ENCODE data around the gene MRPS10. TPM values are rescaled to one million over a fixed set of nuclear protein-coding genes. Genes with fewer than 3 reads are reported as not detected.

Gene MRPS10
- total and polyA plus RNA-seq, 2 donors, result 27.6 to 28.2 TPM

DNA sequence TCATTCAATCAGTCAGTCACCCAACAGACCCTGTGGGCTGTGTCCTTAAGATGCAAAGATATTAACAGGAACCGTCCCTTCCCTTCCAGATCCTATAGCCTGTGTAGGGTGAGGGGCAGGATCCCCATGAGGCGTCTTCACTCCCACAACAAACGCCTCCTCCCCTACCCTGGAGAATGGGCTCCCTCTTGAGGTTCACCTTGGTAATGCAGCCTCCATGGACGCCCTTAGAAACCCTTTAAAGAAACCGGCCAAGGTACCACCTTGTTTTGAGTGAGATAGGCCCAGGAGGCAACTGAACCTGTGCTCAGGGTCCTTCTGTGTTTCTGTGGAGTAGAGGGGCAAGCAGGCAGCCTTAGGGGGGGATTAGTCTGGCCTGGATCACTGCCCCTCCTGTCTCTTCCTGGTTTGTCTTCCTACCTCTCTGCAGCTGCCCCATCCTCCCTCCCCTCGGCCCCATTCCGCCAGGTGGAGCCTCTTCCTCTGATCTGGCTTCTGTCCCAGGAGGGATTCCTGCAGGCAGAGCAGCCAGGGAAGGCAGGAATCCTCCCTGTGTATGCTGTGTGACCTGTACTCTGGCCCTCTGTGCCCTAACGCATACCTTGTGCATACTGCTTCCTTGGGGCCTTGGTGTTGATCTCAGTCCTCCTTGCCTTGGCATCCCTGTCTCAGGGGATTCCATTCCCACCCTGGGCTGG is 51.1 kb downstream of the MRPS10 start:
- Histone ChIP-seq H3K4me1 (ENCODE audit: control insufficient read depth in 2 of 2, insufficient read depth in 2 of 2, low read length in 2 of 2) (peaks cover 0 to 5% of the 10 kb centered on the region in 2 donors), H3K27me3 (ENCODE audit: control insufficient read depth in 2 of 2, insufficient read depth in 1 of 2, low read length in 1 of 2) (peaks cover 0 to 5% of the 10 kb centered on the region in 2 donors), H3K4me3 (ENCODE audit: low read length in 2 of 2) (no peak overlapping the region), H3K27ac (ENCODE audit: low read depth in 1 of 2, low read length in 1 of 2) (no peak overlapping the region), H3K36me3 (ENCODE audit: control insufficient read depth in 2 of 2, insufficient read depth in 2 of 2, low read length in 1 of 2) (no peaks in the 10 kb centered on the region), H3K9me3 (ENCODE audit: control insufficient read depth in 2 of 2, insufficient read depth in 1 of 2, low read length in 1 of 2) (no peaks in the 10 kb centered on the region)
- 34% methylated on average over 8 of the region's 8 CpGs for whole genome bisulfite sequencing
- DNase-seq (ENCODE audit: low read depth in 6 of 9, low spot score in 9 of 9), result peak; percentile 55 to 88 (median 76)

DNA sequence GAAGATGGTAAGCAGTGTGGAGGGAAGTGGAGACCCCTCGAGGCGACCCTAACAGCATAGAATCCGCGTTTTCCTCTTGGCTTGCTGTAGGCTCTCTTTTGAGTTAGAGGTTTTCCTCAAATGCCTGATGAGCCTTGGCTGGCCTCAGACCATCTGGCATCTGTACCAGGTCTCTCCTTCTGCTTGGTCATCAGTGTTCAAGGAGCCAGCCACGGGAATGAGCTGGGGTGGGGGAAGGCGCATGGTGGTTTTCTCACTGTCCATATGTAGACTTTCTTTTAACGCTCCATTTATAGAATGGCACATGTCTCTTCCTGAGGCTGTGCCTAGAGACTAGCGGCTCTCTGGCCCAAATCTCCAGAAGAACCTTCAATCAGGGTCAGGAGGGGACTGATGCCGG is 52.6 kb downstream of the MRPS10 start:
- Histone ChIP-seq H3K27me3 (ENCODE audit: control insufficient read depth in 2 of 2, insufficient read depth in 1 of 2, low read length in 1 of 2) (peaks cover 0 to 5% of the 10 kb centered on the region in 2 donors), H3K4me1 (ENCODE audit: control insufficient read depth in 2 of 2, insufficient read depth in 2 of 2, low read length in 2 of 2) (peaks cover 0 to 5% of the 10 kb centered on the region in 2 donors), H3K9me3 (ENCODE audit: control insufficient read depth in 2 of 2, insufficient read depth in 1 of 2, low read length in 1 of 2) (no peaks in the 10 kb centered on the region), H3K27ac (ENCODE audit: low read depth in 1 of 2, low read length in 1 of 2) (no peak overlapping the region), H3K4me3 (ENCODE audit: low read length in 2 of 2) (no peak overlapping the region), H3K36me3 (ENCODE audit: control insufficient read depth in 2 of 2, insufficient read depth in 2 of 2, low read length in 1 of 2) (no peaks in the 10 kb centered on the region)
- WGBS, result 92% methylated on average over 9 of the region's 9 CpGs
- DNase-seq (ENCODE audit: low read depth in 6 of 9, low spot score in 9 of 9), result no peak

DNA sequence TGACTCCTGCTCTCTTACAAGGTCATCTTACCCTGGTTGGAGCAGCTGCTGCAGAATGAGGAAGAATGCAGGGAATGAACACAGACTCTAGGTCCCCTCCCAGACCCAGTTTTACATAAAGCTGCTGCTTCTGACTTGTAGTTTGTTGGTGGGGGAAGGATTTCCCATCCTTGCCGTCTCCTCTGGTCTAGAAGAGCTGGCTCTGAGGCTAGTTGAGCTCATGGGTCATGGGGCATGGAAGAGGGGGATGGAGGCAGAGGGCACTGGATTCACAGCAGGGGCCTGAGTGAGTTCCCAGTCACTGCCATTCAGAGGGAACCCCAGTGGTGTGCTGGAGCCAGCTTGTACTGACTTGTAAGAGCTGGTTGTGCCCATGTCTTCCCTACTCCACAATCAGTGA is 53.7 kb downstream of the MRPS10 start:
- Histone ChIP-seq H3K9me3 (ENCODE audit: control insufficient read depth in 2 of 2, insufficient read depth in 1 of 2, low read length in 1 of 2) (no peaks in the 10 kb centered on the region), H3K4me3 (ENCODE audit: low read length in 2 of 2) (no peak overlapping the region), H3K27me3 (ENCODE audit: control insufficient read depth in 2 of 2, insufficient read depth in 1 of 2, low read length in 1 of 2) (peaks cover 0 to 3% of the 10 kb centered on the region in 2 donors), H3K36me3 (ENCODE audit: control insufficient read depth in 2 of 2, insufficient read depth in 2 of 2, low read length in 1 of 2) (no peaks in the 10 kb centered on the region), H3K4me1 (ENCODE audit: control insufficient read depth in 2 of 2, insufficient read depth in 2 of 2, low read length in 2 of 2) (peaks cover 0 to 5% of the 10 kb centered on the region in 2 donors), H3K27ac (ENCODE audit: low read depth in 1 of 2, low read length in 1 of 2) (no peak overlapping the region)
- DNase-seq (ENCODE audit: low read depth in 6 of 9, low spot score in 9 of 9), result no peak
- 90% methylated on average over 1 of the region's 1 CpG for WGBS

DNA sequence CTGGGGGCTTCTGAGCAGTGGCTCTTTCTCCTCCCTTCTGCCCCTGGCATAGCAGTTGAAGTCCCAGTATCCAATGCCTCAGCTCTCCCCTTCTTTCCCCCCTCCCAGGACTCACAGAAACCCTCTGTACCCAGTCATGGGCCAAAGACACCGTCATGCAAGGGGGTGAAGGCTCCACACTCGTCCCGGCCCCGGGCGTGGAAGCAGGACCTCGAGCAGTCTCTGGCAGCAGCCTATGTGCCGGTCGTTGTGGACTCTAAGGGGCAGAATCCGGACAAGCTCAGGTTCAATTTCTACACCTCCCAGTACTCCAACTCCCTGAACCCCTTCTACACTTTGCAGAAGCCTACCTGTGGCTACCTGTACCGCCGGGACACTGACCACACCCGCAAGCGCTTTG is 54.8 kb downstream of the MRPS10 start:
- 98% methylated on average over 13 of the region's 13 CpGs for WGBS
- H3K4me1 ChIP-seq (ENCODE audit: control insufficient read depth in 2 of 2, insufficient read depth in 2 of 2, low read length in 2 of 2), result peaks cover 0 to 5% of the 10 kb centered on the region in 2 donors
- no peaks in the 10 kb centered on the region for H3K27me3 ChIP-seq (ENCODE audit: control insufficient read depth in 2 of 2, insufficient read depth in 1 of 2, low read length in 1 of 2)
- H3K9me3 ChIP-seq (ENCODE audit: control insufficient read depth in 2 of 2, insufficient read depth in 1 of 2, low read length in 1 of 2), result no peaks in the 10 kb centered on the region
- H3K4me3 ChIP-seq (ENCODE audit: low read length in 2 of 2), result no peak overlapping the region
- DNase-seq (ENCODE audit: low read depth in 6 of 9, low spot score in 9 of 9), result no peak
- no peak overlapping the region for H3K27ac ChIP-seq (ENCODE audit: low read depth in 1 of 2, low read length in 1 of 2)
- no peaks in the 10 kb centered on the region for H3K36me3 ChIP-seq (ENCODE audit: control insufficient read depth in 2 of 2, insufficient read depth in 2 of 2, low read length in 1 of 2)

DNA sequence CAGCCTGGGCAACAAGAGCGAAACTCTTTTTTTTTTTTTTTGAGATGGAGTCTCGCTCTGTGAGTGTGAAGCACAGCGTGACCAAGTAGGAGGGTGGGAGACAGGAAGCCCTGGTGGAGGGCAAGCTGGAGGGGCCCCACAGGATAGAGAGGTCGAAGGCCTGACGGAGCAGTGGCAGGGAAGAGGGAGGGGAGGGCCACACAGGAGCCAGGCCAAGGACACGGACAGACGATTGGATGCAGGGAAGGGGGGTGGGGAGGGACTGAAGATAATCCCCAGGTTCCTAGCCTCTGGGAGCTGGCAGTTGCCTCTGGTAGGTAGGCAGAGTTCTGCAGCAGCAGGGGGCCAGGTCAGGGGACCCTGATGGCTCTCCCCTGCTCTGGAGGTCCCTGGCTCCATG is 55.3 kb downstream of the MRPS10 start:
- H3K27me3 ChIP-seq (ENCODE audit: control insufficient read depth in 2 of 2, insufficient read depth in 1 of 2, low read length in 1 of 2), result no peaks in the 10 kb centered on the region
- DNase-seq (ENCODE audit: low read depth in 6 of 9, low spot score in 9 of 9), result no peak
- H3K36me3 ChIP-seq (ENCODE audit: control insufficient read depth in 2 of 2, insufficient read depth in 2 of 2, low read length in 1 of 2), result no peaks in the 10 kb centered on the region
- WGBS, result 61% methylated on average over 7 of the region's 7 CpGs
- H3K4me1 ChIP-seq (ENCODE audit: control insufficient read depth in 2 of 2, insufficient read depth in 2 of 2, low read length in 2 of 2), result peaks cover 0 to 5% of the 10 kb centered on the region in 2 donors
- H3K4me3 ChIP-seq (ENCODE audit: low read length in 2 of 2), result no peak overlapping the region
- no peaks in the 10 kb centered on the region for H3K9me3 ChIP-seq (ENCODE audit: control insufficient read depth in 2 of 2, insufficient read depth in 1 of 2, low read length in 1 of 2)
- H3K27ac ChIP-seq (ENCODE audit: low read depth in 1 of 2, low read length in 1 of 2), result no peak overlapping the region

DNA sequence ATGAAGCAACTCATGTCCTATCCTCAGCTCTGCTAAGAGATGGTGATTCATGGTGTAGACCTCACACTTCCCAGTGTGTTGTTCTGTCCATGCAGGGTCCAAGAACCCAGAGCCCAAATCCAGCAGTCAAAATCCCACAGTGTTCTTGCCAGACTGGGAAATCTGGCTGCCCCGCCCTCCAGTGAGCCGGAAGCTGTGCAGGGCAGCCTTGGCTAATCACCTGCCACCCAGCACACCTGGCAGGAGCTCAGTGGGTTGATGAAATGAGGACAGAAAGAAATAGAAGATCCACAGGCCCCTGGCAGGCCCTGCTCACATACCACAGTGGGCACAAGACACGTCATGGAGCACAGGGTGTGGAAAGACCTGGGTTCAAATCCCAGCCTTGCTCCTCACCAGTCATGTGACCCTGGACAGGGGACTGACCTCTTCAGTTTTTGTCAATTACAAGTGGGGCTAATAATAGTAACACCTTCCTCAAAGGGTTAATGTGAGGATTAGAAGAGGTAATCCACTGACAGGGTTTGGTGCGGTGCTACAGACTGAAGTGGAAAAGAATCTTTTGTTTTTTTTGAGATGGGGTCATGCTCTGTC is 58.1 kb downstream of the MRPS10 start:
- no peaks in the 10 kb centered on the region for H3K9me3 ChIP-seq (ENCODE audit: control insufficient read depth in 2 of 2, insufficient read depth in 1 of 2, low read length in 1 of 2)
- H3K4me1 ChIP-seq (ENCODE audit: control insufficient read depth in 2 of 2, insufficient read depth in 2 of 2, low read length in 2 of 2), result peaks cover 0 to 5% of the 10 kb centered on the region in 2 donors
- DNase-seq (ENCODE audit: low read depth in 6 of 9, low spot score in 9 of 9), result no peak
- no peaks in the 10 kb centered on the region for H3K36me3 ChIP-seq (ENCODE audit: control insufficient read depth in 2 of 2, insufficient read depth in 2 of 2, low read length in 1 of 2)
- 97% methylated on average over 4 of the region's 4 CpGs for WGBS
- no peaks in the 10 kb centered on the region for H3K27me3 ChIP-seq (ENCODE audit: control insufficient read depth in 2 of 2, insufficient read depth in 1 of 2, low read length in 1 of 2)
- no peak overlapping the region for H3K27ac ChIP-seq (ENCODE audit: low read depth in 1 of 2, low read length in 1 of 2)
- no peak overlapping the region for H3K4me3 ChIP-seq (ENCODE audit: low read length in 2 of 2)

DNA sequence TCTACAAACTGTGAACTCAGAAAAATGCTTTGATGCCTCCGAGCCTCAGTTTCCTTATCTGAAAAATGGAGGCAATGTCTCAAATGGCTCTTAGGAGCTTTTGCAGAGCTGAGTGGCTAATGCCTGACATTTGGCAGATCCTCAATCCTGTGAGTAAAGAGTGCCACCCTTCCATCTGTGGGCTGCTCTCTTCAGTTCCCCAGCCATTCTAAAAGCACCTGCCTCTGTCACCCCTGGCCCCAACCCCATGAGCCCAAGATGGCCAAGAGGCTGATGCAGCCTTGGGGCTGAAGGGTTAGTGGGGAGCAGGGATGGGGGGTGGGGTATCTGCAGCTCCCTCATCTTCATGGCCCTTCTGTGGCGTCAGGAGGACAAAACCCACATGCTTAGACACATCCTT is 59.0 kb downstream of the MRPS10 start:
- H3K4me1 ChIP-seq (ENCODE audit: control insufficient read depth in 2 of 2, insufficient read depth in 2 of 2, low read length in 2 of 2), result peaks cover 0 to 5% of the 10 kb centered on the region in 2 donors
- no peak overlapping the region for H3K27ac ChIP-seq (ENCODE audit: low read depth in 1 of 2, low read length in 1 of 2)
- no peaks in the 10 kb centered on the region for H3K9me3 ChIP-seq (ENCODE audit: control insufficient read depth in 2 of 2, insufficient read depth in 1 of 2, low read length in 1 of 2)
- peaks cover 0 to 1% of the 10 kb centered on the region in 2 donors for H3K27me3 ChIP-seq (ENCODE audit: control insufficient read depth in 2 of 2, insufficient read depth in 1 of 2, low read length in 1 of 2)
- WGBS, result 92% methylated on average over 2 of the region's 2 CpGs
- no peak for DNase-seq (ENCODE audit: low read depth in 6 of 9, low spot score in 9 of 9)
- H3K4me3 ChIP-seq (ENCODE audit: low read length in 2 of 2), result no peak overlapping the region
- H3K36me3 ChIP-seq (ENCODE audit: control insufficient read depth in 2 of 2, insufficient read depth in 2 of 2, low read length in 1 of 2), result no peaks in the 10 kb centered on the region

DNA sequence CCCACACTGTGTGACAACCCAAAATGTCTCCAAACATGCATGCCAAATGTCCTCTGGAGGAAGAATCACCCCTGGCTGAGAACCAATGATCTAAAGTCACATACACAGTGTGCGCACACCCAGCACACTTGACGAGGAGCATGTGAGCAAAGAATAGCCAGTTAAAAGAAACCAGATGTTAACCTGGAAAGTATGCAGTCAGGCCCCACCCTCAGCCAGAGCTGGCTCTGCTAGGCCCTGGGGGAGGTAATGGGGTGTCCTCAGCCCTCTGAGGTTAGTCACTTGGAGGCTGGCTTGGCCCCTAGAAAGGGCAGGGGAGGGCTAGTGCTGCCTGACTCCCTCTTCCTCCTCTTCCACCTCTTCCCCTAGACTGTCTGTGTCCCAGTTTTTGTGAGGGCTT is 59.6 kb downstream of the MRPS10 start:
- H3K27ac ChIP-seq (ENCODE audit: low read depth in 1 of 2, low read length in 1 of 2), result no peak overlapping the region
- DNase-seq (ENCODE audit: low read depth in 6 of 9, low spot score in 9 of 9), result no peak
- H3K4me3 ChIP-seq (ENCODE audit: low read length in 2 of 2), result no peak overlapping the region
- peaks cover 0 to 5% of the 10 kb centered on the region in 2 donors for H3K4me1 ChIP-seq (ENCODE audit: control insufficient read depth in 2 of 2, insufficient read depth in 2 of 2, low read length in 2 of 2)
- no peaks in the 10 kb centered on the region for H3K36me3 ChIP-seq (ENCODE audit: control insufficient read depth in 2 of 2, insufficient read depth in 2 of 2, low read length in 1 of 2)
- H3K9me3 ChIP-seq (ENCODE audit: control insufficient read depth in 2 of 2, insufficient read depth in 1 of 2, low read length in 1 of 2), result no peaks in the 10 kb centered on the region
- H3K27me3 ChIP-seq (ENCODE audit: control insufficient read depth in 2 of 2, insufficient read depth in 1 of 2, low read length in 1 of 2), result peaks cover 0 to 2% of the 10 kb centered on the region in 2 donors
- 98% methylated on average over 2 of the region's 2 CpGs for WGBS

Data from thymus (tissue), 11 donors.